Neural cell (in vitro differentiated cells): ENCODE measurements around the gene COL16A1.

Experiments
- EP300 ChIP-seq: fragments of 450-650 bp; conservative IDR thresholded peaks from 2 replicates; pipeline ENCODE4 v1.6.1; 2014; ENCODE audit warnings: antibody characterized with exemption, mild to moderate bottlenecking, moderate library complexity; ENCODE audit not compliant: poor library complexity, severe bottlenecking
- EZH2 ChIP-seq: fragments of 200-600, 300-800 bp; shearing (Covaris generic), sonication (generic); IDR thresholded peaks from 2 replicates; pipeline ENCODE4 v1.6.1; 2014; ENCODE audit warnings: antibody characterized with exemption, low read length, borderline replicate concordance, mild to moderate bottlenecking; ENCODE audit not compliant: insufficient read depth, poor library complexity, severe bottlenecking
- MXI1 ChIP-seq: fragments of 450-650 bp; conservative IDR thresholded peaks from 2 replicates; pipeline ENCODE4 v1.6.1; 2014; ENCODE audit warnings: antibody characterized with exemption, mild to moderate bottlenecking; ENCODE audit not compliant: poor library complexity, severe bottlenecking
- POLR2AphosphoS5 ChIP-seq: IDR thresholded peaks from 2 replicates; pipeline ENCODE4 v1.6.1; 2012
- RAD21 ChIP-seq: fragments of 450-650 bp; conservative IDR thresholded peaks from 2 replicates; pipeline ENCODE4 v1.6.1; 2014; ENCODE audit warnings: antibody characterized with exemption, mild to moderate bottlenecking, moderate library complexity
- SMC3 ChIP-seq: fragments of 450-650 bp; conservative IDR thresholded peaks from 2 replicates; pipeline ENCODE4 v1.6.1; 2014; ENCODE audit warnings: antibody characterized with exemption, mild to moderate bottlenecking, moderate library complexity; ENCODE audit not compliant: poor library complexity
- TF ChIP-seq, protein P1 (sequence below): fragments of 450-650 bp; IDR thresholded peaks from 2 replicates; pipeline ENCODE4 v1.5.1; 2014; ENCODE audit warnings: antibody characterized with exemption, mild to moderate bottlenecking, moderate library complexity; ENCODE audit not compliant: poor library complexity, severe bottlenecking
- TF ChIP-seq, protein P2 (sequence below): IDR thresholded peaks from 2 replicates; pipeline ENCODE4 v1.6.1; 2012; ENCODE audit warnings: borderline replicate concordance

DNA sequence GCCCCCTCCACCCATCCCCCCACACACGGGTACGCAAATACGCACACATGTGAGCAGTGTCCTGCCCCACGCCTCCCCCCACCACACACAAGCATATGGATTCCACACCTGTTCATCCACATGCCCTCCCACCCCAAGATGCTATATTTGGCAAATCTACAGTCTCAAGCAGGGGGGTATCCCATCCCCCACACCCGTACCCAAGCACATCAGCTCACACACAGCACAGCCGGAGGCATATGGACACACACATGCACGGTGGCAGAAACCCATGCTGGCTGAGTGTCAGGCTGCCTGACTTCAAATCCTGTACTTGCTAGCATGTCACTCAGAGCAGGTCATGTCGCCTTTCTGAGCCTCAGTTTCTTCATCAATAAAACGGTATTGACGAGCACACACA lies 10.6 kb downstream of the COL16A1 start:
- no peak for TF ChIP-seq RAD21
- TF ChIP-seq, protein P1, sequence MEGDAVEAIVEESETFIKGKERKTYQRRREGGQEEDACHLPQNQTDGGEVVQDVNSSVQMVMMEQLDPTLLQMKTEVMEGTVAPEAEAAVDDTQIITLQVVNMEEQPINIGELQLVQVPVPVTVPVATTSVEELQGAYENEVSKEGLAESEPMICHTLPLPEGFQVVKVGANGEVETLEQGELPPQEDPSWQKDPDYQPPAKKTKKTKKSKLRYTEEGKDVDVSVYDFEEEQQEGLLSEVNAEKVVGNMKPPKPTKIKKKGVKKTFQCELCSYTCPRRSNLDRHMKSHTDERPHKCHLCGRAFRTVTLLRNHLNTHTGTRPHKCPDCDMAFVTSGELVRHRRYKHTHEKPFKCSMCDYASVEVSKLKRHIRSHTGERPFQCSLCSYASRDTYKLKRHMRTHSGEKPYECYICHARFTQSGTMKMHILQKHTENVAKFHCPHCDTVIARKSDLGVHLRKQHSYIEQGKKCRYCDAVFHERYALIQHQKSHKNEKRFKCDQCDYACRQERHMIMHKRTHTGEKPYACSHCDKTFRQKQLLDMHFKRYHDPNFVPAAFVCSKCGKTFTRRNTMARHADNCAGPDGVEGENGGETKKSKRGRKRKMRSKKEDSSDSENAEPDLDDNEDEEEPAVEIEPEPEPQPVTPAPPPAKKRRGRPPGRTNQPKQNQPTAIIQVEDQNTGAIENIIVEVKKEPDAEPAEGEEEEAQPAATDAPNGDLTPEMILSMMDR: no peak
- TF ChIP-seq, protein P2, sequence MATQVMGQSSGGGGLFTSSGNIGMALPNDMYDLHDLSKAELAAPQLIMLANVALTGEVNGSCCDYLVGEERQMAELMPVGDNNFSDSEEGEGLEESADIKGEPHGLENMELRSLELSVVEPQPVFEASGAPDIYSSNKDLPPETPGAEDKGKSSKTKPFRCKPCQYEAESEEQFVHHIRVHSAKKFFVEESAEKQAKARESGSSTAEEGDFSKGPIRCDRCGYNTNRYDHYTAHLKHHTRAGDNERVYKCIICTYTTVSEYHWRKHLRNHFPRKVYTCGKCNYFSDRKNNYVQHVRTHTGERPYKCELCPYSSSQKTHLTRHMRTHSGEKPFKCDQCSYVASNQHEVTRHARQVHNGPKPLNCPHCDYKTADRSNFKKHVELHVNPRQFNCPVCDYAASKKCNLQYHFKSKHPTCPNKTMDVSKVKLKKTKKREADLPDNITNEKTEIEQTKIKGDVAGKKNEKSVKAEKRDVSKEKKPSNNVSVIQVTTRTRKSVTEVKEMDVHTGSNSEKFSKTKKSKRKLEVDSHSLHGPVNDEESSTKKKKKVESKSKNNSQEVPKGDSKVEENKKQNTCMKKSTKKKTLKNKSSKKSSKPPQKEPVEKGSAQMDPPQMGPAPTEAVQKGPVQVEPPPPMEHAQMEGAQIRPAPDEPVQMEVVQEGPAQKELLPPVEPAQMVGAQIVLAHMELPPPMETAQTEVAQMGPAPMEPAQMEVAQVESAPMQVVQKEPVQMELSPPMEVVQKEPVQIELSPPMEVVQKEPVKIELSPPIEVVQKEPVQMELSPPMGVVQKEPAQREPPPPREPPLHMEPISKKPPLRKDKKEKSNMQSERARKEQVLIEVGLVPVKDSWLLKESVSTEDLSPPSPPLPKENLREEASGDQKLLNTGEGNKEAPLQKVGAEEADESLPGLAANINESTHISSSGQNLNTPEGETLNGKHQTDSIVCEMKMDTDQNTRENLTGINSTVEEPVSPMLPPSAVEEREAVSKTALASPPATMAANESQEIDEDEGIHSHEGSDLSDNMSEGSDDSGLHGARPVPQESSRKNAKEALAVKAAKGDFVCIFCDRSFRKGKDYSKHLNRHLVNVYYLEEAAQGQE: no peak
- no peak for TF ChIP-seq EP300
- TF ChIP-seq MXI1: no peak
- no peak for TF ChIP-seq EZH2
- no peak for TF ChIP-seq POLR2AphosphoS5
- TF ChIP-seq SMC3: no peak
